ENCODE results near the gene FBXL13.
"Not testable (repeated sequence)": the region's sequence is repeated elsewhere in the genome, so short reads cannot be mapped to it uniquely, and the experiment has no call there.

FBXL13 gene

GRCh38 chr7:102776217-102776616, 298.4 kb downstream of the FBXL13 start:
- H3K4me3 ChIP-seq (ENCODE audit: low read depth, low read length), result not testable (repeated sequence)

- H3K4me3 ChIP-seq (ENCODE audit: low read depth, low read length), result not testable (repeated sequence)
Measured at GRCh38 chr7:102770467-102770866, 304.1 kb downstream of the FBXL13 start.

- not testable (repeated sequence) for H3K4me3 ChIP-seq (ENCODE audit: low read depth, low read length)
Measured at GRCh38 chr7:102769657-102770192, 304.9 kb downstream of the FBXL13 start.

GRCh38 chr7:102763295-102763905, 311.2 kb downstream of the FBXL13 start:
- not testable (repeated sequence) for H3K4me3 ChIP-seq (ENCODE audit: low read depth, low read length)

Data from iPS-11a (cell line).